H1 (cell line): ENCODE results near the gene NFIA.

Experiments used
- CTCF ChIP-seq, 3 experiments: IDR thresholded peaks; 1 replicate in 2 of 3; 2 replicates in 1 of 3; pipeline versions ENCODE4 v1.5.1 to v1.6.1; 2011; ENCODE audit warnings: low read length in 3 of 3, mild to moderate bottlenecking in 3 of 3, inconsistent platforms in 2 of 3, low read depth in 1 of 3, moderate library complexity in 1 of 3; ENCODE audit not compliant: insufficient read depth in 1 of 3; ENCODE audit errors: control extremely low read depth in 1 of 3
- EZH2 ChIP-seq: fragments of 200-600 bp; sonication (generic); IDR thresholded peaks from 2 replicates; pipeline ENCODE4 v1.7.1; 2012; ENCODE audit warnings: low read depth, mild to moderate bottlenecking, moderate library complexity, low read length, inconsistent platforms; ENCODE audit not compliant: severe bottlenecking
- KDM1A ChIP-seq: fragments of 200-600, 300-600 bp; sonication (generic); IDR thresholded peaks from 2 replicates; pipeline ENCODE4 v1.7.1; 2016; ENCODE audit warnings: mild to moderate bottlenecking, low read length, borderline replicate concordance
- RBBP5 ChIP-seq: IDR thresholded peaks from 2 replicates; pipeline ENCODE4 v1.7.1; 2012; ENCODE audit warnings: low read depth, mild to moderate bottlenecking, inconsistent platforms, low read length, moderate library complexity, borderline replicate concordance

DNA sequence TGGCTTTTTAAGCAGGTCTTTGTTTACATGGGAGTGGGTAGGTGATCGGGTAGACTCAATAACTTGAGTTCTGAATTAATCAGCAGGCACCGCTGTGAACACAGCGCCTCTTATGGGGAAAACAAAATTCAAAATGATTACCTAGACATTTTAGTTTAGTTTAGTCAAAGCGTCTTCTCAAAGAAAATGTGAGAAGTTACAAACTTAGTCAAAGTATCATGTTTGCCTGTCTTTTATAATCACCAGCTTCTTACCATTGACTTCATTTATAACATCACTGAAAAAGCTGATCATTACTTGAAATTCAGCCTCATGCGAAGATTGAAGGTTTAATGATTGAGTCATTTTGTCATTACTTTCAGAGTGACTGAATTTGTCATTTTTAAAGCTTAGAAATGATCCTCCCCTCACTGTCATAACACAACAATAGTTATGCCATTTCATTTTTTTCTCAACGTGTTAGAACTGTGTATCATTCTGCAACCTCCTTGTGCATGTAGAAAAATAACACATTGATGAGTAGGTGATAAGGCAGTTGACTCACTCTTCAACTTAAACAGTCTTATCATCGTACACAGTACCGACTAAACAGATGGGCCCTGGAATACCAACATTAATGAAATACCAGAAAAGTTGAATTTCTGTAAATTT, 188.5 kb downstream of the NFIA start:
- TF ChIP-seq CTCF (IDR thresholded peaks at IDR 0.05; ENCODE audit: control extremely low read depth in 1 of 3, insufficient read depth in 1 of 3, low read depth in 1 of 3, low read length in 3 of 3) (no peak), KDM1A (no peak), RBBP5 (no peak), EZH2 (no peak)
